ENCODE data around the gene PHF20.
"Not testable (repeated sequence)": the region's sequence is repeated elsewhere in the genome, so short reads cannot be mapped to it uniquely, and the experiment has no call there.

Gene PHF20

DNA sequence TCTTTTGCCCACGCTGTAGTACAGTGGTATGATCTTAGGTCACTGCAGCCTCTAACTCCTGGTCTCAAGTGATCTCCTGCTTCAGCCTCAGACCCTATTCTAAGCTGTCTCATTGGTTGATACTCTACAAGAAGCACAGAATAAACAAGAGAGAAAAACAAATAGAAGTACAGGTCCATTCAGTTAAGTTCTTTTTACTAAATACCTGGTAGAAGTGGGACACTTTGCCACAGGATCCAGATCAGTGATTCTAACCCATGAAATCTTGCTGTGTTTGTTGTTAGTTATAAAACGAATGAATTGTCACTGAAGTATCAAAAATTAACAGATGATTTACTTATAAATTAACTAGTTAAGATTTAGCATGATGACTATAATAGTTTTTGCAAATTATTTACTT is 105.8 kb downstream of the PHF20 start:
- Histone ChIP-seq H3K4me1 (ENCODE audit: insufficient read depth, low read length) (peaks cover 4% of the 10 kb centered on the region; the same call in 1 of the 2 replicates), H3K4me3 (ENCODE audit: low read length) (no peak overlapping the region), H3K27me3 (ENCODE audit: insufficient read depth, low read length) (no peaks in the 10 kb centered on the region), H3K9ac (ENCODE audit: low read depth, low read length) (no peak overlapping the region), H3K36me3 (ENCODE audit: insufficient read depth, low read length) (peaks cover 16% of the 10 kb centered on the region; the same call in 1 of the 2 replicates), H3K9me3 (ENCODE audit: insufficient read depth, low read depth, low read length) (no peaks in the 10 kb centered on the region), H3K27ac (ENCODE audit: low read depth, low read length) (no peak overlapping the region)
- 91% methylated on average over 1 of the region's 2 CpGs for WGBS

DNA sequence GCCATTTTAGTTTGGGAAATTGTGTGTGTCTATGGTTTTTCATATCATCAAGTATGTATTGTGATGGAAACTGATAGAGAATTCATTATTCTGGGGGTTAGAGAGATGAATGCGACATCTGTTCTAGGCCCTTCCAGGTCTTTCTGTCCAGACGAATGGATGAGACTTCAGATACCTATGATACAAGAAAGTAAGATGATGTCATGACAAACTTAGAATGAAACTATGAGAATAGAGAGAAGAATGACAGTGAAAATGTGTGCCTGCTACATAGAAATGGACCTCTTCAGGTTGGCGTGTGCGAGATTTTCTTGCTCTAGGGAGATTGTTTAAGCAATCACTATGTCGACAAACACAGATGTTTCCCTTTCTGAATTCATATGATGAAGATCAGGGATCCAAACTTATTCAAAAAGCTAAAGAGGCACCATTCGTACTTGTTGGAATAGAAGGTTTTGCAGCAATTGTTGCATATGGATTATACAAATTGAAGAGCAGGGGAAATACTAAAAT is 106.4 kb downstream of the PHF20 start:
- H3K9ac ChIP-seq (ENCODE audit: low read depth, low read length), result no peak overlapping the region
- no peaks in the 10 kb centered on the region for H3K27me3 ChIP-seq (ENCODE audit: insufficient read depth, low read length)
- no peak overlapping the region for H3K27ac ChIP-seq (ENCODE audit: low read depth, low read length)
- H3K36me3 ChIP-seq (ENCODE audit: insufficient read depth, low read length), result peaks cover 16% of the 10 kb centered on the region; the same call in 1 of the 2 replicates
- 96% methylated on average over 6 of the region's 6 CpGs for WGBS
- no peak overlapping the region for H3K4me3 ChIP-seq (ENCODE audit: low read length)
- peaks cover 4% of the 10 kb centered on the region; the same call in 1 of the 2 replicates for H3K4me1 ChIP-seq (ENCODE audit: insufficient read depth, low read length)
- H3K9me3 ChIP-seq (ENCODE audit: insufficient read depth, low read depth, low read length), result no peaks in the 10 kb centered on the region

DNA sequence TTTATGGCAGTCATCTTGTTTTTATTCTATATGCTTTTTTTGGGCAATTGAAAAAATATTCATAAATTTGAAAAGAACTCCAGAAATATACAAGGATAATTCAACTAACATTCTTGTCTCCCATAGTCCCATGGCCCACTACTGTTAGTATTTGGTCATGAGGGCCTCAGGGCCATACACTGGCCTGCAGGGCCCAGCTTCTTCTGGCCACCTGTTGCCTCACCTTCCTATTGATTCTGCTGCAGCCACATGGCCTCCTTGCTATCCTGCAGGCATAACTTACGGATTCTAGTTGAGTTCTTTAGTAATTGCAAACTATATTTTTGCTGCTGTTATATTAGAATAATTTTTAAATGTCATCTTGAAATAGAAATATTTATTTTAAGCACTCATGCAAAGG is 109.9 kb downstream of the PHF20 start:
- no peak overlapping the region for H3K27ac ChIP-seq (ENCODE audit: low read depth, low read length)
- H3K9ac ChIP-seq (ENCODE audit: low read depth, low read length), result no peak overlapping the region
- no CpG with 5 or more reads among the region's 1 CpG for WGBS

DNA sequence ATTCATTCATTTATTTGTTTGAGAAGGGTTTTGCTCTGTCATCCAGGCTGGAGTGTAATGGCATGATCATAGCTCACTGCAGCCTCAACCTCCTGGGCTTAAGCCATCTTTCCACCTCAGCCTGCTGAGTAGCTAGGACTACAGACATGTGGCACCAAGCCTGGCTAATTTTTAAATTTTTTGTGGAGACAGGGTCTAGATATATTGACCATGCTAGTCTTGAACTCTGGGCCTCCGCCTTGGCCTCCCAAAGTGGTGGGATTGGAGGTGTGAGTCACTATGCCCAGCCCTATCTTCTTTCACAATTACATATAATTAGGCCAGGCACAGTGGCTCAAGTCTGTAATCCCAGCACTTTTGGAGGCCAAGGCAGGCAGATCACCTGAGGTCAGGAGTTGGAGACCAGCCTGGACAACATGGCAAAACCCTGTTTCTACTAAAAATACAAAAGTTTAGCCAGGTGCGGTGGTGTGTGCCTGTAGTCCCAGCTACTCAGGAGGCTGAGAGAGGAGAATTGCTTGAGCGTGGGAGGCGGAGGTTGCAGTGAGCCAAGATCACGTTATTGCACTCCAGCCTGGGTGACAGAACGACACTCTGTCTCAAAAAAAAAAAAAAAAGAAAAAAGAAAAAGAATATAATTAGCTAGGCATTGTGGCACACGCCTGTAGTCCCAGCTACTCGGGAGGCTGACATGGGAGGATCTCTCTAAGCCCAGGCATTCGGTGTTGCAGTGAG is 110.8 kb downstream of the PHF20 start:
- WGBS, result 96% methylated on average over 8 of the region's 9 CpGs

More for the DNA sequence above, 109.9 kb downstream of the PHF20 start:
- H3K4me1 ChIP-seq (ENCODE audit: insufficient read depth, low read length), result peaks cover 7% of the 10 kb centered on the region; the same call in 1 of the 2 replicates
- no peaks in the 10 kb centered on the region for H3K27me3 ChIP-seq (ENCODE audit: insufficient read depth, low read length)
- no peaks in the 10 kb centered on the region for H3K9me3 ChIP-seq (ENCODE audit: insufficient read depth, low read depth, low read length)
- H3K36me3 ChIP-seq (ENCODE audit: insufficient read depth, low read length), result peaks cover 11% of the 10 kb centered on the region; the same call in 1 of the 2 replicates
- H3K4me3 ChIP-seq (ENCODE audit: low read length), result no peak overlapping the region

DNA sequence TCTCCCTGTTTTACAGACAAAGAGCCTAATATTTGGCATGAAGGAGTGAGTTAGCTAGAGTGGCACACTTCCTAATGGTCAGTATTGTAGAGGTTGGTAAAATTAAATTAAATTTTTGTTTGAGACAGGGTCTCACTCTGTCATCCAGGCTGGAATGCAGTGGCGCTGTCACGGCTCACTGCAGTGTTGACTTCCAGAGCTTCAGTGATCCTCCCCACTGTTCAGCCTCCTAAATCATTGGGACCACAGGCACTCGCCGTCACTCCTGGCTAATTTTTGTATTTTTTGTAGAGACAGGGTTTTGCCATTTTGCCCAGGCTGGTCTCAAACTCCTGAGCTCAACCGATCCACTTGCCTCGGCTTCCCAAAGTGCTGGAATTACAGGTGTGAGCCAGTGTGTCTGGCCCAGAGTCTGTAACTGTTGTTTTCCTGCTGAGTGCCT is 111.5 kb downstream of the PHF20 start:
- Histone ChIP-seq H3K27ac (ENCODE audit: low read depth, low read length) (no peak overlapping the region; the same call in 1 of the 2 replicates), H3K9ac (ENCODE audit: low read depth, low read length) (no peak overlapping the region), H3K27me3 (ENCODE audit: insufficient read depth, low read length) (no peaks in the 10 kb centered on the region), H3K4me1 (ENCODE audit: insufficient read depth, low read length) (peaks cover 7% of the 10 kb centered on the region; the same call in 1 of the 2 replicates), H3K9me3 (ENCODE audit: insufficient read depth, low read depth, low read length) (no peaks in the 10 kb centered on the region), H3K4me3 (ENCODE audit: low read length) (no peak overlapping the region), H3K36me3 (ENCODE audit: insufficient read depth, low read length) (peaks cover 13% of the 10 kb centered on the region)
- WGBS, result 92% methylated on average over 6 of the region's 6 CpGs

More for the DNA sequence above, 110.8 kb downstream of the PHF20 start:
- not testable (repeated sequence) for H3K9ac ChIP-seq (ENCODE audit: low read depth, low read length); H3K4me3 ChIP-seq (ENCODE audit: low read length); H3K27ac ChIP-seq (ENCODE audit: low read depth, low read length); H3K4me1 ChIP-seq (ENCODE audit: insufficient read depth, low read length); H3K9me3 ChIP-seq (ENCODE audit: insufficient read depth, low read depth, low read length); H3K27me3 ChIP-seq (ENCODE audit: insufficient read depth, low read length)
- H3K36me3 ChIP-seq (ENCODE audit: insufficient read depth, low read length), result peaks cover 19% of the 10 kb centered on the region

DNA sequence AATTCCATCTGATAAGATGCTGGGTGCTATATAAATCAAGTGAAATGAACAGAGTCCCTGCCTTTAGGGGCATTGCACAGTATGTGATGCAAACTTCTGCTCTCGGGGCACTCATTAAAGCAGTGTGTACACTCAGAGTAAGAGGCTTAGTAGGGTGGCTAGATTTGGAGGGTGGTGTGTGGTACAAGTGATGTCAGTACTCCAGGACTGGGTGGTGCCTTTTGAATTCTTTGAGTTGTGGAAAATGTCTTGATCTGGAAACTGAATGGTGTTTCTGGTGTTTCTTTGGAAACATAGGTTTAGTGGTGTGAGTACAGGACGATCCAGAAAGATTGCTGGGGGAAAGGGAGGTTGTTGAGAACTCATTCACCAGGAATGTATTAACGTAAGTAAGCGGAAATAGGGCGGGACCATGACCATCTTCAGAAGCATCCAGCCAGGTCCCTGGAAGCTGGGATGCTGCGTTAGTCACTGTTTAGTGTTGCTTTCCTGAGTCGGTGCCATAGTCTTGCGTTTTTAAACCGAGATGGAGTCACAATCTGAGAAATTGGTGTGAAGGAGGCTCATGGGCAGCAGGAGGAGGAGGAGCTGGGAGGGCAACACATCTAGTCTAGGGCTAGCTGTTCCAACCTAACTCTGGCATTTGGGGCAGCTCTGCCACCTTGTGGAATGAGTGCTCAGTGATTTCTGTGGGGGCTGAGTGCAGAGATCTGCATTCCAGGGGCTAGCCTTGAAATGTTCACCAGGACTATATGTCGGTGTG is 112.1 kb downstream of the PHF20 start:
- Histone ChIP-seq H3K4me3 (ENCODE audit: low read length) (no peak overlapping the region), H3K9ac (ENCODE audit: low read depth, low read length) (no peak overlapping the region), H3K27me3 (ENCODE audit: insufficient read depth, low read length) (no peaks in the 10 kb centered on the region), H3K27ac (ENCODE audit: low read depth, low read length) (no peak overlapping the region; the same call in 1 of the 2 replicates), H3K9me3 (ENCODE audit: insufficient read depth, low read depth, low read length) (no peaks in the 10 kb centered on the region), H3K36me3 (ENCODE audit: insufficient read depth, low read length) (peaks cover 8% of the 10 kb centered on the region), H3K4me1 (ENCODE audit: insufficient read depth, low read length) (peaks cover 7% of the 10 kb centered on the region; the same call in 1 of the 2 replicates)
- 66% methylated on average over 10 of the region's 10 CpGs for WGBS

DNA sequence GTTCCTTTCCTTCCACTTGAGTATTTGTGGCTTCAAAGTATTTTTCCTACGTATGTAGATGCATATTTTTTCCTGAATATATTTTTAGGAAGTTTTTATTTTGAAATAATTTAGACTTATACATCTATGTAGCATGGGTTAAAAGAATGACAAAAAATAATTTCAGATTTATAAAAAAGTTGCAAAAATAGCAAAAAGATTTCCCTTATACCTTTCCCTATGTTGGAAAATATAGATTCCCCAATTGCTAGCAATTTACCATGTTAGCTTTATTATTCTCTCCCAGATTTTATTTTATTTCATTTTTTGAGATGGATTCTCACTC is 112.7 kb downstream of the PHF20 start:
- H3K9ac ChIP-seq (ENCODE audit: low read depth, low read length), result no peak overlapping the region
- no peaks in the 10 kb centered on the region for H3K9me3 ChIP-seq (ENCODE audit: insufficient read depth, low read depth, low read length)
- peaks cover 8% of the 10 kb centered on the region for H3K36me3 ChIP-seq (ENCODE audit: insufficient read depth, low read length)
- no peaks in the 10 kb centered on the region for H3K27me3 ChIP-seq (ENCODE audit: insufficient read depth, low read length)
- no CpG with 5 or more reads among the region's 1 CpG for WGBS
- no peak overlapping the region for H3K27ac ChIP-seq (ENCODE audit: low read depth, low read length)
- peaks cover 7% of the 10 kb centered on the region; the same call in 1 of the 2 replicates for H3K4me1 ChIP-seq (ENCODE audit: insufficient read depth, low read length)
- no peak overlapping the region for H3K4me3 ChIP-seq (ENCODE audit: low read length)

DNA sequence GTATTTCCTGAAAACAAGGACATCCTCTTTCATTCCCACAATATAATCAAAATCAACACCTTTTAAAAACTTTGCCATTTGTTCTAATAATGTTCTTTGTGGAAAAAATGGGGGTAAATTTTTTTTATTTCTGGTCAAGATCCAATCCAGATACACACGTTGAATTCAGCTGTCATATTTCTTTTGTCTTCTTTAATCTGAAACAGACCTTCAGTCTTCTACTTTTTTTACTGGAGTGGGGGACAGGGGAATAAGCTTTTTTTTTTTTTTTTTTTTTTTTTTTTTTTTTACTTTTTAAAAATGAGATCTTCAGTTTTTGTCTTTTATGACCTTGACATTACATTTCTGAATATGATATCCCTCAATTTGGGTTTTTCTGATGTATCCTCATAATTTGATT is 113.4 kb downstream of the PHF20 start:
- H3K4me1 ChIP-seq (ENCODE audit: insufficient read depth, low read length), result peaks cover 7% of the 10 kb centered on the region; the same call in 1 of the 2 replicates
- H3K9ac ChIP-seq (ENCODE audit: low read depth, low read length), result no peak overlapping the region
- no peak overlapping the region for H3K4me3 ChIP-seq (ENCODE audit: low read length)
- WGBS, result 100% methylated on average over 1 of the region's 1 CpG
- no peaks in the 10 kb centered on the region for H3K9me3 ChIP-seq (ENCODE audit: insufficient read depth, low read depth, low read length)
- no peaks in the 10 kb centered on the region for H3K27me3 ChIP-seq (ENCODE audit: insufficient read depth, low read length)
- peaks cover 9% of the 10 kb centered on the region for H3K36me3 ChIP-seq (ENCODE audit: insufficient read depth, low read length)
- H3K27ac ChIP-seq (ENCODE audit: low read depth, low read length), result no peak overlapping the region

DNA sequence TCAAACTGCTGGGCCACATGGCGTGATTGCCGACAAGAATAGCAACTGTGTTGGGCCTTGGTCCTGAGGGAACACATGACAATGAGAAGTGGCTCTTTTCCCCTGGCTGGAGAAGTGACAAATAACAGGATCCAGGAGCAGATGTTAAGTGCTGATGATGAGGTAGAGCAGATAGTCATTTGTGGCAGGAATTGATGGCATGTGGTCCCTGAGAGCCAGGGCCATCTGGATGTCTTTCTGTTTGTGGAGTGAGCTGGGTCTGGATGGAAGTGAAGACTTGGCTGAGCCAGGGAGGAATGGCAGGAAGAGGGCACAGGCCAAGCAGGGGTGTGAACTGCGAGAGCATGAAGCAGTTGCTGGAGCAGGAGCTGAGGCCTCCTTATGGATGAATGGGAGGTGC is 114.7 kb downstream of the PHF20 start:
- H3K27ac ChIP-seq (ENCODE audit: low read depth, low read length), result no peak overlapping the region
- H3K9ac ChIP-seq (ENCODE audit: low read depth, low read length), result no peak overlapping the region
- no peaks in the 10 kb centered on the region for H3K27me3 ChIP-seq (ENCODE audit: insufficient read depth, low read length)
- no peak overlapping the region for H3K4me3 ChIP-seq (ENCODE audit: low read length)
- WGBS, result 96% methylated on average over 3 of the region's 3 CpGs
- peaks cover 7% of the 10 kb centered on the region; the same call in 1 of the 2 replicates for H3K4me1 ChIP-seq (ENCODE audit: insufficient read depth, low read length)
- no peaks in the 10 kb centered on the region for H3K9me3 ChIP-seq (ENCODE audit: insufficient read depth, low read depth, low read length)
- peaks cover 11% of the 10 kb centered on the region for H3K36me3 ChIP-seq (ENCODE audit: insufficient read depth, low read length)

DNA sequence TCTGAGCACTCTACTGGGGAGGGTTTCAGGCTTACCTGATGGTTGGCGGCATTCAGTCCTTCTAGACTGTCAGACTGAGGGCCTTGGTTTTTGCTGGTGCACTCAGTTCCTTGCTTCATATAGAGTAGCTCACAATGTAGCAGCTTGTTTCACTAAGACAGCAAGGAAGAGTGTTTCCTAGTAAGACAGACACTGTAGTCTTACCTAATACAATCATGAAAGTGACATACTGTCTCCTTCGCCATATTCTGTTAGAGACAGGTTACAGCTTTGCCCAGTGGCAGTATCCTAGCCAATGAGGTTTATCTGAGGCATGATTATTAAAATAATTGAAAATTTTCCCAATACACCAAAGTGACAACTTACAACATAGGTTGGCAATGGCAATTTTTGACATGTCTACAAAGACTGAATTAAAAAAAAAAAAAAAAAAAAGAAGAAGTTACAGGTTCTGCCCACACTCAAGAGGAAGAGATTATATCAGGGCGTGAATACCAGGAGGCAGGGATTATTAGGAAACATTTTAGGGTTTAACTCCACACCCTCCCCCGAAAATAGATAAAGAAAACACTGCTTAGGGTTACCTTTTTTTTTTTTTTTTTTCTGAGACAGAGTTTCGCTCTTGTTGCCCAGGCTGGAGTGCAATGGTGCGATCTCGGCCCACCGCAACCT is 115.7 kb downstream of the PHF20 start:
- no peaks in the 10 kb centered on the region for H3K27me3 ChIP-seq (ENCODE audit: insufficient read depth, low read length)
- H3K27ac ChIP-seq (ENCODE audit: low read depth, low read length), result no peak overlapping the region
- no peak overlapping the region for H3K4me3 ChIP-seq (ENCODE audit: low read length)
- peaks cover 7% of the 10 kb centered on the region; the same call in 1 of the 2 replicates for H3K4me1 ChIP-seq (ENCODE audit: insufficient read depth, low read length)
- no peak overlapping the region for H3K9ac ChIP-seq (ENCODE audit: low read depth, low read length)
- WGBS, result 99% methylated on average over 7 of the region's 8 CpGs
- no peaks in the 10 kb centered on the region for H3K9me3 ChIP-seq (ENCODE audit: insufficient read depth, low read depth, low read length)
- peaks cover 11% of the 10 kb centered on the region for H3K36me3 ChIP-seq (ENCODE audit: insufficient read depth, low read length)

Measured in HUES64 (cell line).